Endothelial cell of umbilical vein (primary cell): Measurements from ENCODE around the gene GBF1. TPM values are rescaled to one million over a fixed set of nuclear protein-coding genes. Genes with fewer than 3 reads are reported as not detected.
A peak's percentile ranks its signal among the peaks of the same experiment; 100 is the strongest.

ENCODE experiments used
- BruUV-seq: library from RNA; stranded (reverse); fragments of 400-500 nt; replicated peaks from 2 replicates; lab custom pipeline; 2021; lab: Mats Ljungman, UMichigan
- CTCF ChIA-PET: fragments of 300-600, 350-600 bp; sonication (Branson Sonifier 250); formaldehyde crosslinking; loops from one replicate; lab custom pipeline; 2021; ENCODE audit warnings: antibody characterized with exemption, inconsistent platforms; lab: Charles Lee
- POLR2A ChIA-PET: fragments of 300-600, 350-600 bp; sonication (Branson Sonifier 250); formaldehyde crosslinking; loops from one replicate; lab custom pipeline; 2021; ENCODE audit warnings: antibody characterized with exemption, inconsistent platforms; lab: Charles Lee
- DNase-seq: peaks from one replicate; pipeline ENCODE4 v3.0.0-alpha.2; 2011; ENCODE audit warnings: low read depth, low spot score
- FAIRE-seq: peaks from 2 replicates; lab custom pipeline; 2011; peaks lifted over from hg19 to GRCh38; lab: Jason Lieb, UNC
- H2AFZ ChIP-seq: 2 replicates; pipeline ENCODE4 v1.6.0; 2012; ENCODE audit warnings: low read depth, low read length, control low read depth, inconsistent platforms
- H3K27ac ChIP-seq: 2 replicates; pipeline ENCODE4 v1.5.1; 2011; ENCODE audit warnings: low read depth, mild to moderate bottlenecking, control low read depth, low read length, moderate library complexity; ENCODE audit not compliant: insufficient read depth
- H3K27me3 ChIP-seq, 2 experiments: 2 replicates each; pipeline versions ENCODE4 v1.6.0 to v1.6.1; 2011; ENCODE audit warnings: low read length in 2 of 2, mixed read lengths in 1 of 2; ENCODE audit not compliant: control insufficient read depth in 2 of 2, insufficient read depth in 2 of 2
- H3K36me3 ChIP-seq, 2 experiments: 2 replicates in 1 of 2; 3 replicates in 1 of 2; pipeline ENCODE4 v1.5.1; 2011; ENCODE audit warnings: low read length in 2 of 2, mild to moderate bottlenecking in 1 of 2, moderate library complexity in 1 of 2; ENCODE audit not compliant: control insufficient read depth in 2 of 2, insufficient read depth in 2 of 2; ENCODE audit errors: extremely low read depth in 1 of 2
- H3K4me1 ChIP-seq: 3 replicates; pipeline ENCODE4 v1.5.1; 2011; ENCODE audit warnings: mild to moderate bottlenecking, low read length; ENCODE audit not compliant: control insufficient read depth, insufficient read depth; ENCODE audit errors: extremely low read depth
- H3K4me2 ChIP-seq: 2 replicates; pipeline ENCODE4 v1.6.1; 2011; ENCODE audit warnings: low read length, control low read depth, mixed read lengths; ENCODE audit not compliant: insufficient read depth
- H3K4me3 ChIP-seq, 3 experiments: fragments of 200-600 bp in 1 of 3; sonication (generic), shearing (Covaris generic) in 1 of 3; replicated peaks in 1 of 3; 2 replicates each; pipeline ENCODE4 v1.5.1; 2011 to 2016; ENCODE audit warnings: control low read depth in 3 of 3, low read length in 3 of 3, mild to moderate bottlenecking in 2 of 3, inconsistent platforms in 1 of 3, low read depth in 1 of 3, moderate library complexity in 1 of 3; ENCODE audit not compliant: insufficient read depth in 1 of 3
- H3K79me2 ChIP-seq: 2 replicates; pipeline ENCODE4 v1.6.0; 2012; ENCODE audit warnings: low read length, inconsistent platforms; ENCODE audit not compliant: control insufficient read depth, insufficient read depth
- H3K9ac ChIP-seq: replicated peaks from 2 replicates; pipeline ENCODE3; 2011; ENCODE audit warnings: low read length, control low read depth; ENCODE audit not compliant: insufficient read depth; ENCODE audit errors: extremely low read depth
- H3K9me1 ChIP-seq: replicated peaks from 3 replicates; pipeline ENCODE4 v1.6.0; 2011; ENCODE audit warnings: mild to moderate bottlenecking, low read length; ENCODE audit not compliant: control insufficient read depth, insufficient read depth; ENCODE audit errors: extremely low read depth
- H3K9me3 ChIP-seq: replicated peaks from 2 replicates; pipeline ENCODE4 v1.5.1; 2012; ENCODE audit warnings: low read length, inconsistent platforms; ENCODE audit not compliant: control insufficient read depth, insufficient read depth
- H4K20me1 ChIP-seq: replicated peaks from 2 replicates; pipeline ENCODE3; 2011; ENCODE audit warnings: mild to moderate bottlenecking, low read length; ENCODE audit not compliant: control insufficient read depth, insufficient read depth; ENCODE audit errors: extremely low read depth
- CTCF ChIP-seq, 2 donors: IDR thresholded peaks; 1 replicate in 1 of 2; 2 replicates in 1 of 2; pipeline ENCODE4 v1.5.1; 2011; ENCODE audit warnings: low read length in 2 of 2, mild to moderate bottlenecking in 2 of 2, moderate library complexity in 2 of 2, control low read depth in 1 of 2, inconsistent platforms in 1 of 2, low read depth in 1 of 2; ENCODE audit not compliant: insufficient read depth in 1 of 2; ENCODE audit errors: extremely low read depth in 1 of 2
- EZH2 ChIP-seq: IDR thresholded peaks from 2 replicates; pipeline ENCODE4 v1.6.1; 2012; ENCODE audit warnings: borderline replicate concordance, low read depth, mild to moderate bottlenecking, moderate library complexity, low read length, inconsistent platforms; ENCODE audit not compliant: severe bottlenecking
- FOS ChIP-seq: IDR thresholded peaks from 2 replicates; pipeline ENCODE4 v1.6.1; 2011; ENCODE audit warnings: mild to moderate bottlenecking, low read length, moderate library complexity, borderline replicate concordance; ENCODE audit not compliant: insufficient read depth
- GATA2 ChIP-seq: IDR thresholded peaks from 2 replicates; pipeline ENCODE4 v1.7.0; 2011; ENCODE audit warnings: low read depth, mild to moderate bottlenecking, moderate library complexity, mixed read lengths, low read length; ENCODE audit not compliant: insufficient read length, insufficient read depth
- JUN ChIP-seq: IDR thresholded peaks from 2 replicates; pipeline ENCODE4 v1.6.1; 2011; ENCODE audit warnings: borderline replicate concordance, low read depth; ENCODE audit not compliant: insufficient read length, insufficient read depth
- MAX ChIP-seq: IDR thresholded peaks from 2 replicates; pipeline ENCODE4 v1.6.1; 2011; ENCODE audit not compliant: insufficient read depth, insufficient read length
- MYC ChIP-seq: IDR thresholded peaks from one replicate; pipeline ENCODE4 v1.6.1; 2011; ENCODE audit warnings: mild to moderate bottlenecking, low read depth, low read length
- POLR2A ChIP-seq: IDR thresholded peaks from 2 replicates; pipeline ENCODE4 v1.6.1; 2012; ENCODE audit warnings: low read depth, mild to moderate bottlenecking, control low read depth, low read length
- POLR2AphosphoS5 ChIP-seq: IDR thresholded peaks from 2 replicates; pipeline ENCODE4 v1.6.1; 2012; ENCODE audit warnings: low read depth, mild to moderate bottlenecking, control low read depth, low read length, moderate library complexity; ENCODE audit not compliant: insufficient read depth
- dilution Hi-C: fragments of 300-500 bp; cut with MboI; formaldehyde crosslinking; loops from one replicate; pipeline ENCODE4 v1.15.0; 2019; ENCODE audit warnings: low sequenced_read_pairs; ENCODE audit not compliant: extremely low pct_ligation_motif_present
- intact Hi-C: fragments of 100-400 bp; cut with micrococcal nuclease; formaldehyde crosslinking; loops from one replicate; pipeline ENCODE4 v1.10.0; 2022
- polyA plus RNA-seq, 4 experiments: library from polyadenylated mRNA; depleted of rRNA in 3 of 4; stranded (reverse) in 3 of 4; unstranded in 1 of 4; fragments of >200 nt; gene quantifications; 2 replicates each; pipeline versions ENCODE4 v1.2.1 to v1.2.3, GENCODE V29; 2011 to 2012; ENCODE audit warnings: missing spikeins in 1 of 4
- total RNA-seq: library from RNA; stranded (reverse); gene quantifications from 2 replicates; pipeline ENCODE4 v1.2.3, GENCODE V29; 2021

Gene GBF1
- total and polyA plus RNA-seq, 2 donors (not counting 3 experiments of a cell fraction or from before 2014, with no cell fraction given): 26.0 to 49.7 TPM

- FAIRE-seq (peak; percentile 67), DNase-seq (peak; percentile 81)
- Histone ChIP-seq H3K9ac (peak overlapping the region; percentile 19), H3K4me2 (peak overlapping the region; percentile 19), H3K36me3 (no peaks in the 10 kb centered on the region), H3K9me3 (no peaks in the 10 kb centered on the region), H3K27ac (peak overlapping the region; percentile 40), H2AFZ (no peak overlapping the region), H3K4me1 (peaks cover 22% of the 10 kb centered on the region), H3K9me1 (no peaks in the 10 kb centered on the region), H3K79me2 (peaks cover 38% of the 10 kb centered on the region), H4K20me1 (peaks cover 14% of the 10 kb centered on the region), H3K4me3 (peak overlapping the region in 1 of 3 experiments; percentile 16), H3K27me3 (no peaks in the 10 kb centered on the region)
- BruUV-seq: no TSS peak
- intact Hi-C loops (loop anchor here (2.0 to 5.0 kb wide), 2 partner anchors 20 to 33 kb away; partner anchors contain the start of gene GBF1), dilution Hi-C loops (no loop called here)
- POLR2A ChIA-PET: no interaction called here
- CTCF ChIA-PET: interaction anchor here (1.0 to 1.7 kb wide), 6 partner anchors 20 to 72 kb away, joined by 3 to 8 read pairs (median 4); no protein-coding TSS in a partner anchor
- no peak for TF ChIP-seq JUN
- TF ChIP-seq MAX: peak; percentile 18
These were observed 35.2 kb downstream of the GBF1 start for GRCh38 chr10:102280397-102281101.

DNA sequence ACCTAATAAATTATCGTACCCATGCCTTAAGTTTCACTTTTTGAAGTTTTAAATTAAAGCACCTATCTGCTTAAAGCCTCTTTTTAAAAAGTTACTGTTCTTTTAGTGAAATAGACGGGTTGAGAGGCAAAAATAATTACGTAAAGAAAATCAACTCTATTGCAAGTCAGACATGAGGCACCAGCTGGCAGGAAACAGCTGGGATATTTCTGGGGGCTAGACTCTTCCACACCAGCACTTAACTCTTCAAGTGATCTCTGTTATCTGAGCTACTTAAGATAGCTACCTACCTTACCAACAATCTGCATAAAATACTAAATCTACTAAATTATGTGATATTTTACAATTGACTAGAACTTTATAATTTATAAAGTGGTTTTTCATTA is 35.8 kb downstream of the GBF1 start:
- Histone ChIP-seq H3K9ac (peak overlapping the region; percentile 19), H4K20me1 (peaks cover 14% of the 10 kb centered on the region), H3K4me2 (peak overlapping the region; percentile 19), H3K9me3 (no peaks in the 10 kb centered on the region), H3K36me3 (no peaks in the 10 kb centered on the region), H3K4me1 (peaks cover 22% of the 10 kb centered on the region), H3K27ac (peak overlapping the region; percentile 40), H2AFZ (no peak overlapping the region), H3K79me2 (peaks cover 38% of the 10 kb centered on the region), H3K4me3 (peak overlapping the region in 1 of 3 experiments; percentile 16), H3K9me1 (no peaks in the 10 kb centered on the region), H3K27me3 (no peaks in the 10 kb centered on the region)
- DNase-seq (no peak), FAIRE-seq (no peak)
- POLR2A ChIA-PET: no interaction called here
- no TSS peak for BruUV-seq
- dilution Hi-C loops (no loop called here), intact Hi-C loops (loop anchor here (2.0 to 5.0 kb wide), 2 partner anchors 20 to 34 kb away; partner anchors contain the start of gene GBF1)
- TF ChIP-seq GATA2 (no peak), CTCF (IDR thresholded peaks at IDR 0.05; ENCODE audit: extremely low read depth in 1 of 2, insufficient read depth in 1 of 2, low read depth in 1 of 2, low read length in 2 of 2) (no peak), MAX (no peak), POLR2A (no peak), FOS (no peak), EZH2 (no peak), JUN (no peak), MYC (no peak), POLR2AphosphoS5 (no peak)
- CTCF ChIA-PET: interaction anchor here (1.0 to 1.7 kb wide), 7 partner anchors 19 to 71 kb away, joined by 3 to 8 read pairs (median 4); no protein-coding TSS in a partner anchor
